H9 (cell line): Measurements from ENCODE around the gene CCDC12. TPM values are rescaled to one million over a fixed set of nuclear protein-coding genes. Genes with fewer than 3 reads are reported as not detected.

Experiments used
- DNase-seq: peaks from one replicate; pipeline ENCODE4 v3.0.0-alpha.2; 2017
- H2AFZ ChIP-seq: one replicate; pipeline ENCODE4 v1.6.1; 2013; ENCODE audit warnings: mild to moderate bottlenecking, low read length, control low read depth, moderate library complexity
- H2AK5ac ChIP-seq: 2 replicates; pipeline ENCODE4 v1.6.1; 2013; ENCODE audit warnings: low read length, control low read depth, mixed read lengths; ENCODE audit not compliant: insufficient read length
- H2BK120ac ChIP-seq: one replicate; pipeline ENCODE4 v1.6.1; 2013; ENCODE audit warnings: low read depth, mild to moderate bottlenecking, low read length, control low read depth, inconsistent platforms; ENCODE audit not compliant: poor library complexity, severe bottlenecking
- H2BK12ac ChIP-seq: 2 replicates; pipeline ENCODE4 v1.6.1; 2013; ENCODE audit warnings: low read length, control low read depth, mixed read lengths, low read depth; ENCODE audit not compliant: insufficient read length
- H2BK15ac ChIP-seq: 2 replicates; pipeline ENCODE4 v1.6.1; 2013; ENCODE audit warnings: low read depth, low read length, control low read depth
- H2BK20ac ChIP-seq: one replicate; pipeline ENCODE4 v1.6.1; 2013; ENCODE audit warnings: low read depth, mild to moderate bottlenecking, low read length, control low read depth, inconsistent platforms; ENCODE audit not compliant: poor library complexity, severe bottlenecking
- H2BK5ac ChIP-seq: 2 replicates; pipeline ENCODE4 v1.6.1; 2013; ENCODE audit warnings: low read length, control low read depth, mixed read lengths; ENCODE audit not compliant: insufficient read length
- H3K14ac ChIP-seq: 2 replicates; pipeline ENCODE4 v1.6.1; 2013; ENCODE audit warnings: low read length, control low read depth; ENCODE audit not compliant: insufficient read depth
- H3K18ac ChIP-seq: 2 replicates; pipeline ENCODE4 v1.6.1; 2013; ENCODE audit warnings: low read depth, mild to moderate bottlenecking, mixed read lengths, low read length, control low read depth; ENCODE audit not compliant: insufficient read length
- H3K23ac ChIP-seq: 2 replicates; pipeline ENCODE4 v1.6.1; 2013; ENCODE audit warnings: low read length, control low read depth, mixed read lengths, low read depth; ENCODE audit not compliant: insufficient read length
- H3K23me2 ChIP-seq: 2 replicates; pipeline ENCODE4 v1.6.1; 2013; ENCODE audit warnings: low read depth, mild to moderate bottlenecking, mixed read lengths, low read length, control low read depth; ENCODE audit not compliant: insufficient read length, poor library complexity, severe bottlenecking
- H3K27ac ChIP-seq: 2 replicates; pipeline ENCODE4 v1.5.1; 2013; ENCODE audit warnings: low read length, control low read depth, mixed read lengths, low read depth; ENCODE audit not compliant: insufficient read length
- H3K27me3 ChIP-seq: 2 replicates; pipeline ENCODE4 v1.6.1; 2013; ENCODE audit warnings: low read length, control low read depth, inconsistent platforms; ENCODE audit not compliant: insufficient read depth
- H3K4ac ChIP-seq: 2 replicates; pipeline ENCODE4 v1.6.1; 2013; ENCODE audit warnings: low read depth, mild to moderate bottlenecking, control low read depth, inconsistent platforms, low read length, moderate library complexity
- H3K4me1 ChIP-seq: 2 replicates; pipeline ENCODE4 v1.6.1; 2013; ENCODE audit warnings: low read length, control low read depth, inconsistent platforms; ENCODE audit not compliant: insufficient read depth
- H3K4me2 ChIP-seq: 2 replicates; pipeline ENCODE4 v1.6.1; 2013; ENCODE audit warnings: low read length, control low read depth, mixed read lengths; ENCODE audit not compliant: insufficient read length, insufficient read depth
- H3K56ac ChIP-seq: 2 replicates; pipeline ENCODE4 v1.6.1; 2013; ENCODE audit warnings: low read depth, mild to moderate bottlenecking, mixed read lengths, low read length, control low read depth; ENCODE audit not compliant: insufficient read length
- H3K79me1 ChIP-seq: 2 replicates; pipeline ENCODE4 v1.6.1; 2013; ENCODE audit warnings: low read depth, mild to moderate bottlenecking, moderate library complexity, low read length, control low read depth, inconsistent platforms; ENCODE audit not compliant: insufficient read depth, poor library complexity, severe bottlenecking
- H3K79me2 ChIP-seq: 2 replicates; pipeline ENCODE4 v1.6.1; 2013; ENCODE audit warnings: low read length, control low read depth, inconsistent platforms; ENCODE audit not compliant: insufficient read depth
- H3K9ac ChIP-seq: 2 replicates; pipeline ENCODE4 v1.6.1; 2013; ENCODE audit warnings: low read length, control low read depth, mixed read lengths; ENCODE audit not compliant: insufficient read length; ENCODE audit errors: extremely low read depth
- H3K9me3 ChIP-seq: one replicate; pipeline ENCODE4 v1.6.1; 2013; ENCODE audit warnings: low read depth, low read length, inconsistent platforms; ENCODE audit not compliant: control insufficient read depth
- H3T11ph ChIP-seq: one replicate; pipeline ENCODE4 v1.6.1; 2013; ENCODE audit warnings: mild to moderate bottlenecking, low read length, control low read depth, inconsistent platforms
- H4K20me1 ChIP-seq: one replicate; pipeline ENCODE4 v1.6.1; 2013; ENCODE audit not compliant: control insufficient read depth, insufficient read length, insufficient read depth
- H4K5ac ChIP-seq: 2 replicates; pipeline ENCODE4 v1.6.1; 2013; ENCODE audit warnings: low read depth, mild to moderate bottlenecking, mixed read lengths, low read length, control low read depth; ENCODE audit not compliant: insufficient read length
- H4K8ac ChIP-seq: replicated peaks from 2 replicates; pipeline ENCODE4 v1.6.1; 2013; ENCODE audit warnings: low read length, control low read depth, mixed read lengths, low read depth; ENCODE audit not compliant: insufficient read length
- H4K91ac ChIP-seq: 2 replicates; pipeline ENCODE4 v1.6.1; 2013; ENCODE audit warnings: low read depth, mild to moderate bottlenecking, moderate library complexity, mixed read lengths, low read length, control low read depth; ENCODE audit not compliant: insufficient read length
- H3K27ac Mint-ChIP-seq, 3 experiments: 2 replicates in 2 of 3; 3 replicates in 1 of 3; pipeline ENCODE4 v1.8.0; 2020 to 2021; ENCODE audit warnings: mixed read lengths in 3 of 3, mild to moderate bottlenecking in 1 of 3, moderate library complexity in 1 of 3
- H3K27me3 Mint-ChIP-seq: 2 replicates; pipeline ENCODE4 v1.8.0; 2021; ENCODE audit warnings: low read depth, mild to moderate bottlenecking, moderate library complexity, mixed read lengths
- H3K36me3 Mint-ChIP-seq, 3 experiments: 2 replicates in 2 of 3; 3 replicates in 1 of 3; pipeline ENCODE4 v1.8.0; 2020 to 2021; ENCODE audit warnings: low read depth in 3 of 3, mixed read lengths in 3 of 3; ENCODE audit not compliant: insufficient read depth in 1 of 3
- H3K4me1 Mint-ChIP-seq, 2 experiments: 2 replicates each; pipeline ENCODE4 v1.8.0; 2020; ENCODE audit warnings: mixed read lengths in 2 of 2
- H3K4me3 Mint-ChIP-seq, 2 experiments: 2 replicates in 1 of 2; 3 replicates in 1 of 2; pipeline ENCODE4 v1.8.0; 2020 to 2021; ENCODE audit warnings: mild to moderate bottlenecking in 2 of 2, mixed read lengths in 2 of 2, moderate library complexity in 1 of 2
- H3K9me3 Mint-ChIP-seq, 2 experiments: 2 replicates in 1 of 2; 3 replicates in 1 of 2; pipeline ENCODE4 v1.8.0; 2020; ENCODE audit warnings: mild to moderate bottlenecking in 2 of 2, mixed read lengths in 2 of 2, moderate library complexity in 1 of 2
- CTCF ChIP-seq: fragments of 200-600 bp; sonication (generic); conservative IDR thresholded peaks from 3 replicates; pipeline ENCODE4 v1.8.0; 2021; ENCODE audit warnings: antibody characterized with exemption, mild to moderate bottlenecking
- WGBS: extraction: QIAGEN DNeasy Blood & Tissue Kit; methylation state at CpG from one replicate; pipeline ENCODE4 v1.1.7; 2013; ENCODE audit warnings: missing lambda C conversion rate, low lambda C conversion rate, mixed read lengths; ENCODE audit not compliant: insufficient read length; ENCODE audit errors: extremely low coverage; 5-methylcytosine and 5-hydroxymethylcytosine counted together
- total RNA-seq: library from RNA; stranded (reverse); gene quantifications from 2 replicates; pipeline ENCODE4 v1.2.1, GENCODE V29; 2021

The CCDC12 gene
- total RNA-seq, 1 experiment from 2014 or later: 54.0 TPM

- no peak overlapping the region for H3K23ac ChIP-seq
- no peak overlapping the region for H2BK5ac ChIP-seq
- DNase-seq: no peak
- H3K36me3 Mint-ChIP-seq: no peaks in the 10 kb centered on the region
- H3K9me3 Mint-ChIP-seq: no peaks in the 10 kb centered on the region; a peak in 1 of 5 replicates
- no CpG with 5 or more reads among the region's 78 CpGs for WGBS
- TF ChIP-seq CTCF: no peak
- H3T11ph ChIP-seq: no peak overlapping the region
- H3K4me2 ChIP-seq: peak overlapping the region; percentile 68
- H3K18ac ChIP-seq: no peak overlapping the region
- no peak overlapping the region for H3K27ac Mint-ChIP-seq
- H3K27me3 Mint-ChIP-seq: peaks cover 94% of the 10 kb centered on the region
- no peaks in the 10 kb centered on the region for H3K4me1 ChIP-seq
- no peaks in the 10 kb centered on the region for H3K79me1 ChIP-seq
- H4K8ac ChIP-seq: no peak overlapping the region
- H3K79me2 ChIP-seq: no peaks in the 10 kb centered on the region
- H3K4me1 Mint-ChIP-seq: peaks cover 23 to 40% of the 10 kb centered on the region in 2 experiments
- H3K23me2 ChIP-seq: peaks cover 5% of the 10 kb centered on the region
- no peak overlapping the region for H4K91ac ChIP-seq
- no peak overlapping the region for H2BK20ac ChIP-seq
- no peak overlapping the region for H3K27ac ChIP-seq
- no peaks in the 10 kb centered on the region for H3K9me3 ChIP-seq
- H3K56ac ChIP-seq: no peak overlapping the region
- no peak overlapping the region for H4K5ac ChIP-seq
- H2BK15ac ChIP-seq: no peak overlapping the region
- no peak overlapping the region for H3K14ac ChIP-seq
- no peak overlapping the region for H2BK12ac ChIP-seq
- H2AFZ ChIP-seq: no peak overlapping the region
- no peak overlapping the region for H3K9ac ChIP-seq
- H3K4ac ChIP-seq: no peak overlapping the region
- H3K27me3 ChIP-seq: peaks cover 61% of the 10 kb centered on the region
- H3K4me3 Mint-ChIP-seq: peak overlapping the region; percentile 66 to 89
- H4K20me1 ChIP-seq: no peaks in the 10 kb centered on the region
- H2AK5ac ChIP-seq: no peak overlapping the region
- no peak overlapping the region for H2BK120ac ChIP-seq
Observed at GRCh38 chr3:46883054-46883829, 93.3 kb downstream of the CCDC12 start.
